Astrocyte of the cerebellum (primary cell): ENCODE results near the gene PAX5.
A peak's percentile ranks its signal among the peaks of the same experiment; 100 is the strongest.

Experiments
- DNase-seq: peaks from one replicate; pipeline ENCODE4 v3.0.0-alpha.2; 2011; ENCODE audit warnings: low read depth
- H3K4me3 ChIP-seq: 2 replicates; pipeline ENCODE4 v1.5.1; 2011; ENCODE audit warnings: mild to moderate bottlenecking, low read depth, low read length, moderate library complexity
- in situ Hi-C: cut with HindIII; loops from 2 replicates; pipeline ENCODE4 v1.10.0; 2017; ENCODE audit warnings: low sequenced_read_pairs
- TF ChIP-seq, protein P1 (sequence below): IDR thresholded peaks from 2 replicates; pipeline ENCODE4 v1.5.1; 2012; ENCODE audit warnings: low read length, low read depth, moderate library complexity, mild to moderate bottlenecking; ENCODE audit errors: missing control alignments

Gene PAX5

DNA sequence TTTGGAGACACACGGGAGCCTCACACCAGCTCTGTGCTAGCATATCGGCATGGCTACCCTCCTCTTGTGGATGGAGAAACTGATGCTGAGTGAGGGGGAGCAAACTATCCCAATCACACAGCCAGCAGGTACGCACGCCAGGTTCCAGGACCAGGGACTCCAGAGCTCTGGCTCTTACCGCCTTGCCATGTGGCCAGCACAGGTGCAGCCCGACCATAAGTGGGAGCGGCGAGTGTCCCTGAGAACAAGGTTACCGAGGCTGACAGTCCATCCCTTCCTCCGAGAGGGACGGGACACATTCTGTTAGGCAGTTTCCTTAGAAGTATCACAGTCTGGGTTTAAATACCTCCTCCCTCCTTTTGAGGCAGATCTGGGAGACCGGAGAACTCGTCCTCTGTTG lies 86.0 kb downstream of the PAX5 start:
- in situ Hi-C loops = no loop called here

DNA sequence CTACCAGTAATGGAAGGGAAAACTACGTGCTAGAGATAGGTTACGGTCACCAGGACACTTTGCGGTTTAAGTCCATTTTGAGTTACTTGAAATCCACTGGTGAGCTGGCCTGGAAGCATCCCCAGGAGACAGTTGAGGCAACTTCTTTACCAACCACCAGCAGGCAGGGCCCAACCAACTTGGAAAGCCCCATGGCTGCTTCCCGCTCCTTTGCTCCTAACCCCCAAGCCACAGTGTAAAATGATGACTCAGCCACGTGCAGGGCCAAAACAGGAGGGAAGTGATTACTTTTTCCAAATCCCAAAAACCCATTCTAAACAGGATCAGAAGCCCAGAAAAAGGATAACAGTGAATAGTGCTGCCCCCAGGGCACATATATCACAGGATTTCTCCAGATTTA lies 87.4 kb downstream of the PAX5 start:
- in situ Hi-C loops = no loop called here
- H3K4me3 ChIP-seq = no peak overlapping the region
- TF ChIP-seq, protein P1, sequence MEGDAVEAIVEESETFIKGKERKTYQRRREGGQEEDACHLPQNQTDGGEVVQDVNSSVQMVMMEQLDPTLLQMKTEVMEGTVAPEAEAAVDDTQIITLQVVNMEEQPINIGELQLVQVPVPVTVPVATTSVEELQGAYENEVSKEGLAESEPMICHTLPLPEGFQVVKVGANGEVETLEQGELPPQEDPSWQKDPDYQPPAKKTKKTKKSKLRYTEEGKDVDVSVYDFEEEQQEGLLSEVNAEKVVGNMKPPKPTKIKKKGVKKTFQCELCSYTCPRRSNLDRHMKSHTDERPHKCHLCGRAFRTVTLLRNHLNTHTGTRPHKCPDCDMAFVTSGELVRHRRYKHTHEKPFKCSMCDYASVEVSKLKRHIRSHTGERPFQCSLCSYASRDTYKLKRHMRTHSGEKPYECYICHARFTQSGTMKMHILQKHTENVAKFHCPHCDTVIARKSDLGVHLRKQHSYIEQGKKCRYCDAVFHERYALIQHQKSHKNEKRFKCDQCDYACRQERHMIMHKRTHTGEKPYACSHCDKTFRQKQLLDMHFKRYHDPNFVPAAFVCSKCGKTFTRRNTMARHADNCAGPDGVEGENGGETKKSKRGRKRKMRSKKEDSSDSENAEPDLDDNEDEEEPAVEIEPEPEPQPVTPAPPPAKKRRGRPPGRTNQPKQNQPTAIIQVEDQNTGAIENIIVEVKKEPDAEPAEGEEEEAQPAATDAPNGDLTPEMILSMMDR = no peak
- DNase-seq = peak; percentile 24

More for the DNA sequence above, 86.0 kb downstream of the PAX5 start:
- no peak overlapping the region for H3K4me3 ChIP-seq
- no peak for DNase-seq
- TF ChIP-seq, protein P1 = no peak

DNA sequence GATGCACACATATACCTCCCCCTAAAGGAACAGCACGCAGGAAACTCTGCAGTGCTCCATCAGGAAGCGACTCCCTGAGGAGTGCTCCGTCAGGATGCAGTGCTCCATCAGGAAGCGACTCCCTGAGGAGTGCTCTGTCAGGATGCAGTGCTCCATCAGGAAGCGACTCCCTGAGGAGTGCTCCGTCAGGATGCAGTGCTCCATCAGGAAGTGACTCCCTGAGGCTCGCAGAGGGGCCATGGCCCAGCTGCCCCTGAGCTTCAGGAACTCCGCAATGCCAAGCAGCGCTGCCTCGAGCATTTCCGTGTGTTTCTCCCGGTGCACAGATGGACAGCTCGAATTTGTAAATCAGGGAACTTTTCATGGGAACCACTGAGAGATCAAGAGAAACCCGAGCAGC lies 88.1 kb downstream of the PAX5 start:
- no peak for DNase-seq
- in situ Hi-C loops = no loop called here
- H3K4me3 ChIP-seq = no peak overlapping the region
- TF ChIP-seq, protein P1 = no peak

DNA sequence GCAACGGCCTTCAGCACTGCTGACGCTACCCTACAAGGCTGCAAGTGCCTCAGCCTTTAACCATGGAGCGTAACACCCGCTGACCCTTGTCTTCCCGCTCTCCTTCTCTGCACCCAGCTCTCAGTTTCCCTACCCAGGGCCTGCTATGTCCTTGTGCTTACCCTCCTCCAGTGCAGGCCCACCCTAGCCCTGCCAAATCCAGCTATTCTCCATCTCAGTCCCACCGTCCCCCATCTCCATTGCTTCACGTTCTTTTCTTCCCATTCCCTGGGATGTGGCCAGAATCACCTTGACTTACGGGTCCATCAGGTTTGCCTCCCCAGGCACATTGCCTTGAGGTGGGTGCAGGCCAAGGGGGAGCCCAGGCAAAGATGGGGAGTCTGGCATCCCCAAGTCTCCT lies 91.2 kb downstream of the PAX5 start:
- in situ Hi-C loops = no loop called here
- no peak overlapping the region for H3K4me3 ChIP-seq
- no peak for DNase-seq
- TF ChIP-seq, protein P1 = no peak

DNA sequence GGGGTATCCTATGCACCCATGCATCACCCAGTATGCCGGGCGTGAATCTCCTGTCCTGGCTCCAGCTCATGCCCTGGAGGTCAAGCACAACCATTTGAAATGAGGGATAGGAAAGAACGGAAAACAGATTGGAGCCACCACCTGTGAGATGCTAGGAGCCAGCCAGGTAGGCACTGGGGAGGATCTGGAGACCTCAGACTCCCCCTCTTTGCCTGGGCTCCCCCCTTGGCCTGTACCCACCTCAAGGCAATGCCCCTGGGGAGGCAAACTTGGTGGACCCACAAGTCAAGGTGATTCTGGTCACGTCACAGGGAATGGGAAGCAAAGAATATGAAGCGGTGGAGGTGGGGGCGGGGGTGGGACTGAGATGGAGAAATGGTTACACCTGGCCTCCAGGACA lies 92.6 kb downstream of the PAX5 start:
- in situ Hi-C loops = no loop called here
- H3K4me3 ChIP-seq = no peak overlapping the region
- TF ChIP-seq, protein P1 = no peak
- DNase-seq = no peak

DNA sequence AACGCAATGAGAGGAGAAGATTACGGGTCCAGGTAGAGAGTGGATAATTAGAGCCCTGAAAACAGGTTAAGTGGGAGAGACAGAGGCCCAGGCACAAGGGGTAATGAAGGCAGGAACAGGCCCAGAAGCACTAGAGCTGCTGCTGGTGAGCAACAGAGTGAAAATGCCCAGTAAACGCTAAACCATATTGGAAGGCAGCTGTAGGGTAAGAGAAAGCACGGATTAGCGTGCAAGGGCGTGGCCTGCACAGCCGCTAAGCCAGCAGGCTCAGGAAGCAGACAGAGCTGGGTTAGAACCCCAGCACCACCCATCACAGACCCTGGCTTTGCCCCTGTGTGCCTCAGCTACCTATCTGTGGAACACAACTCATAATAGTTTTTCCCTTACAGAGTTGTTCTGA lies 93.2 kb downstream of the PAX5 start:
- in situ Hi-C loops = no loop called here
- DNase-seq = no peak
- no peak overlapping the region for H3K4me3 ChIP-seq
- TF ChIP-seq, protein P1 = no peak

DNA sequence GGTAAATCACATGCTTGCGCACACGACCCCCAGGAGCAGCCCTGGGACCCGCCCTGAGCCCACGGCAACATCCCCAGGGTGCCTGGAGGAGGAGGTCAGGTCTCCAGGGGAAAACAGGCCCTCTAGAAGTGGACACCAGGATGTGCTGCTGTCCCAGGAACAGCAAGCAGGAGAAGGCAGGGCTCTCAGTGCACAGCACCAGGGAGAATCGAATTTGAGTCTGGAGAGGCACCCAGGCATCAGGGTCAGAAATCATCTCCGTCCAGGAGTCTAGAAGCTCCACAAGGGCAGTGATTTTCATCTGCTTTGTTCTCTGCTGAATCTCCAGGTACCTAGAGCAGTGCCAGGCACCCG lies 93.6 kb downstream of the PAX5 start:
- TF ChIP-seq, protein P1 = no peak
- DNase-seq = no peak
- no peak overlapping the region for H3K4me3 ChIP-seq
- in situ Hi-C loops = no loop called here
